H1 (cell line): ENCODE results near the gene CEP128. TPM values are rescaled to one million over a fixed set of nuclear protein-coding genes. Genes with fewer than 3 reads are reported as not detected.

ENCODE experiments used
- CTCF ChIA-PET: fragments of 300-600 bp; sonication (Branson Sonifier 250); formaldehyde crosslinking; loops from one replicate; lab custom pipeline; 2021; ENCODE audit not compliant: partially characterized antibody; lab: Charles Lee
- POLR2A ChIA-PET: fragments of 300-600 bp; sonication (Branson Sonifier 250); formaldehyde crosslinking; loops from one replicate; lab custom pipeline; 2021; ENCODE audit warnings: inconsistent platforms; ENCODE audit not compliant: partially characterized antibody; lab: Charles Lee
- DNase-seq, 2 experiments: peaks; one replicate each; pipeline versions ENCODE4 v3.0.0 to v3.0.0-alpha.2; 2010 to 2022; ENCODE audit warnings: low spot score in 2 of 2, low read depth in 1 of 2, mixed read lengths in 1 of 2
- FAIRE-seq: peaks from 2 replicates; lab custom pipeline; 2011; peaks lifted over from hg19 to GRCh38; lab: Jason Lieb, UNC
- H2AFZ ChIP-seq: 2 replicates; pipeline ENCODE4 v1.8.1; 2012; ENCODE audit warnings: low read length, inconsistent platforms
- H2AK5ac ChIP-seq: 2 replicates; pipeline ENCODE4 v1.6.1; 2013; ENCODE audit warnings: low read depth, low read length
- H2BK120ac ChIP-seq: replicated peaks from 2 replicates; pipeline ENCODE3; 2013; ENCODE audit warnings: low read depth, low read length, inconsistent platforms
- H2BK12ac ChIP-seq: 2 replicates; pipeline ENCODE4 v1.6.1; 2013; ENCODE audit warnings: low read depth, low read length
- H2BK15ac ChIP-seq: 2 replicates; pipeline ENCODE4 v1.6.1; 2013; ENCODE audit warnings: low read length
- H2BK20ac ChIP-seq: 2 replicates; pipeline ENCODE4 v1.6.1; 2013; ENCODE audit warnings: low read length
- H2BK5ac ChIP-seq: 2 replicates; pipeline ENCODE4 v1.6.1; 2013; ENCODE audit warnings: low read depth, low read length
- H3K14ac ChIP-seq: 2 replicates; pipeline ENCODE4 v1.6.1; 2013; ENCODE audit warnings: inconsistent platforms; ENCODE audit not compliant: insufficient read length
- H3K18ac ChIP-seq: 2 replicates; pipeline ENCODE4 v1.6.1; 2013; ENCODE audit warnings: low read length; ENCODE audit errors: extremely low read depth
- H3K23ac ChIP-seq: 2 replicates; pipeline ENCODE4 v1.6.1; 2013; ENCODE audit warnings: inconsistent platforms; ENCODE audit not compliant: insufficient read length
- H3K23me2 ChIP-seq: 2 replicates; pipeline ENCODE4 v1.6.1; 2013; ENCODE audit warnings: low read depth, low read length
- H3K27ac ChIP-seq: 2 replicates; pipeline ENCODE4 v1.6.1; 2011; ENCODE audit warnings: low read depth, low read length, inconsistent platforms
- H3K27me3 ChIP-seq, 4 experiments: replicated peaks in 1 of 4; 1 replicate in 1 of 4; 2 replicates in 3 of 4; pipeline versions ENCODE4 v1.6.1 to v1.8.1; 2011 to 2013; ENCODE audit warnings: low read length in 3 of 4, mild to moderate bottlenecking in 3 of 4, inconsistent platforms in 2 of 4, mixed read lengths in 2 of 4, moderate library complexity in 1 of 4; ENCODE audit not compliant: control insufficient read depth in 3 of 4, insufficient read depth in 3 of 4; ENCODE audit errors: extremely low read depth in 1 of 4
- H3K36me3 ChIP-seq, 4 experiments: 2 replicates each; pipeline versions ENCODE4 v1.6.1 to v1.8.1; 2011 to 2013; ENCODE audit warnings: mild to moderate bottlenecking in 4 of 4, low read length in 3 of 4, moderate library complexity in 2 of 4, control low read depth in 1 of 4, inconsistent platforms in 1 of 4; ENCODE audit not compliant: insufficient read depth in 4 of 4, control insufficient read depth in 2 of 4
- H3K4ac ChIP-seq: replicated peaks from 2 replicates; pipeline ENCODE3; 2013; ENCODE audit warnings: low read length, low read depth, mixed read lengths, inconsistent platforms; ENCODE audit not compliant: insufficient read length
- H3K4me1 ChIP-seq, 4 experiments: replicated peaks in 1 of 4; 1 replicate in 1 of 4; 2 replicates in 3 of 4; pipeline versions ENCODE4 v1.6.1 to v1.8.1; 2011 to 2013; ENCODE audit warnings: low read length in 3 of 4, inconsistent platforms in 2 of 4, mixed read lengths in 1 of 4; ENCODE audit not compliant: insufficient read depth in 4 of 4, control insufficient read depth in 3 of 4
- H3K4me2 ChIP-seq, 2 experiments: 2 replicates each; pipeline versions ENCODE4 v1.6.1 to v1.8.1; 2011 to 2013; ENCODE audit warnings: low read depth in 2 of 2, low read length in 2 of 2, control low read depth in 1 of 2, inconsistent platforms in 1 of 2, mild to moderate bottlenecking in 1 of 2; ENCODE audit not compliant: insufficient read depth in 1 of 2
- H3K4me3 ChIP-seq, 4 experiments: fragments of 200-600, 300-600 bp in 1 of 4; sonication (generic), shearing (Covaris generic), sonication (Bioruptor Twin) in 1 of 4; 2 replicates each; pipeline versions ENCODE4 v1.5.1 to v1.8.1; 2011 to 2016; ENCODE audit warnings: low read length in 4 of 4, low read depth in 3 of 4, control low read depth in 2 of 4, inconsistent platforms in 2 of 4, mild to moderate bottlenecking in 2 of 4, mixed read lengths in 1 of 4, moderate library complexity in 1 of 4; ENCODE audit not compliant: insufficient read depth in 2 of 4; ENCODE audit errors: extremely low read depth in 1 of 4
- H3K56ac ChIP-seq: replicated peaks from 2 replicates; pipeline ENCODE3; 2013; ENCODE audit warnings: low read depth, mild to moderate bottlenecking, mixed read lengths, low read length, inconsistent platforms; ENCODE audit not compliant: insufficient read length
- H3K79me1 ChIP-seq: 2 replicates; pipeline ENCODE4 v1.6.1; 2013; ENCODE audit warnings: low read depth, low read length, control low read depth
- H3K79me2 ChIP-seq, 2 experiments: 2 replicates each; pipeline versions ENCODE4 v1.6.1 to v1.8.1; 2012 to 2013; ENCODE audit warnings: low read length in 2 of 2, mild to moderate bottlenecking in 2 of 2, inconsistent platforms in 1 of 2; ENCODE audit not compliant: insufficient read depth in 2 of 2, control insufficient read depth in 1 of 2
- H3K9ac ChIP-seq, 4 experiments: replicated peaks in 1 of 4; 1 replicate in 1 of 4; 2 replicates in 3 of 4; pipeline versions ENCODE4 v1.6.1 to v1.8.1; 2011 to 2013; ENCODE audit warnings: low read depth in 3 of 4, low read length in 3 of 4, control low read depth in 2 of 4, mild to moderate bottlenecking in 2 of 4, moderate library complexity in 2 of 4, inconsistent platforms in 1 of 4; ENCODE audit errors: extremely low read depth in 1 of 4
- H3K9me3 ChIP-seq, 2 experiments: 2 replicates each; pipeline versions ENCODE4 v1.6.1 to v1.8.1; 2012 to 2013; ENCODE audit warnings: mild to moderate bottlenecking in 2 of 2, moderate library complexity in 2 of 2, control low read depth in 1 of 2, inconsistent platforms in 1 of 2, low read depth in 1 of 2, low read length in 1 of 2, mixed read lengths in 1 of 2; ENCODE audit not compliant: insufficient read depth in 2 of 2
- H4K20me1 ChIP-seq, 2 experiments: replicated peaks in 1 of 2; 2 replicates each; pipeline versions ENCODE3 to v1.8.1; 2011 to 2013; ENCODE audit warnings: inconsistent platforms in 2 of 2, low read length in 2 of 2, mild to moderate bottlenecking in 1 of 2; ENCODE audit not compliant: insufficient read depth in 2 of 2, control insufficient read depth in 1 of 2
- H4K5ac ChIP-seq: 2 replicates; pipeline ENCODE4 v1.6.1; 2013; ENCODE audit warnings: low read length, low read depth, mixed read lengths, inconsistent platforms; ENCODE audit not compliant: insufficient read length
- H4K8ac ChIP-seq: 2 replicates; pipeline ENCODE4 v1.8.0; 2013; ENCODE audit warnings: mild to moderate bottlenecking, moderate library complexity, low read length, inconsistent platforms; ENCODE audit not compliant: insufficient read depth; ENCODE audit errors: extremely low read depth
- H4K91ac ChIP-seq: replicated peaks from 2 replicates; pipeline ENCODE3; 2013; ENCODE audit warnings: low read length, mixed read lengths, inconsistent platforms; ENCODE audit not compliant: insufficient read length
- BACH1 ChIP-seq: IDR thresholded peaks from 2 replicates; pipeline ENCODE4 v1.6.1; 2012; ENCODE audit warnings: low read length, improper control_type of control experiment
- CEBPB ChIP-seq: IDR thresholded peaks from 2 replicates; pipeline ENCODE4 v1.6.1; 2012; ENCODE audit warnings: low read depth, low read length
- EGR1 ChIP-seq: IDR thresholded peaks from 2 replicates; pipeline ENCODE4 v1.6.1; 2011; ENCODE audit warnings: low read depth, low read length, borderline replicate concordance
- EP300 ChIP-seq, 2 experiments: IDR thresholded peaks; 1 replicate in 1 of 2; 2 replicates in 1 of 2; pipeline ENCODE4 v1.6.1; 2011 to 2012; ENCODE audit warnings: low read depth in 2 of 2, low read length in 2 of 2, mild to moderate bottlenecking in 2 of 2, borderline replicate concordance in 1 of 2, inconsistent platforms in 1 of 2, moderate library complexity in 1 of 2
- HDAC6 ChIP-seq: IDR thresholded peaks from one replicate; pipeline ENCODE4 v1.7.1; 2012; ENCODE audit warnings: low read depth, mild to moderate bottlenecking, inconsistent platforms, low read length, moderate library complexity
- KDM1A ChIP-seq: fragments of 200-600, 300-600 bp; sonication (generic); IDR thresholded peaks from 2 replicates; pipeline ENCODE4 v1.7.1; 2016; ENCODE audit warnings: mild to moderate bottlenecking, low read length, borderline replicate concordance
- KDM5A ChIP-seq: fragments of 200-600 bp; IDR thresholded peaks from 2 replicates; pipeline ENCODE4 v1.7.1; 2012; ENCODE audit warnings: mild to moderate bottlenecking, low read length, inconsistent platforms, mixed read lengths
- TAF1 ChIP-seq: IDR thresholded peaks from 2 replicates; pipeline ENCODE4 v1.6.1; 2011; ENCODE audit warnings: mild to moderate bottlenecking, low read depth, low read length
- WGBS, 2 experiments: shearing (Covaris generic) in 1 of 2; methylation state at CpG; one replicate each; pipeline versions ENCODE4 v1.1.6 to v1.1.7; 2013 to 2015; ENCODE audit warnings: low lambda C conversion rate in 2 of 2, mixed read lengths in 2 of 2, inconsistent platforms in 1 of 2, low coverage in 1 of 2, missing lambda C conversion rate in 1 of 2; ENCODE audit not compliant: insufficient replicate concordance in 2 of 2, insufficient coverage in 1 of 2, insufficient read length in 1 of 2; ENCODE audit errors: extremely low coverage in 1 of 2, missing lambda C conversion rate in 1 of 2; 5-methylcytosine and 5-hydroxymethylcytosine counted together
- polyA plus RNA-seq, 7 experiments: library from polyadenylated mRNA; depleted of rRNA in 3 of 7; stranded (reverse) in 5 of 7; unstranded in 2 of 7; fragments of >200 nt in 5 of 7; fragments of 200-250 nt in 2 of 7; gene quantifications; 1 replicate in 5 of 7; 2 replicates in 1 of 7; 4 replicates in 1 of 7; pipeline versions ENCODE4 v1.2.1 to v1.2.3, GENCODE V29; 2011 to 2013; ENCODE audit warnings: missing spikeins in 2 of 7, mixed read lengths in 2 of 7
- total RNA-seq: library from RNA; stranded (reverse); fragmentation: NEBNext Ultra II Directional; extraction: Animal tissue kit (Norgen Biotek cat#: 25700); gene quantifications from 2 replicates; pipeline ENCODE4 v1.2.1, GENCODE V29; 2021

The CEP128 gene
- total and polyA plus RNA-seq, 2 of the 8 experiments (the other 6 are each of a cell fraction or from before 2014, with no cell fraction given): 1.9 to 17.0 TPM

DNA sequence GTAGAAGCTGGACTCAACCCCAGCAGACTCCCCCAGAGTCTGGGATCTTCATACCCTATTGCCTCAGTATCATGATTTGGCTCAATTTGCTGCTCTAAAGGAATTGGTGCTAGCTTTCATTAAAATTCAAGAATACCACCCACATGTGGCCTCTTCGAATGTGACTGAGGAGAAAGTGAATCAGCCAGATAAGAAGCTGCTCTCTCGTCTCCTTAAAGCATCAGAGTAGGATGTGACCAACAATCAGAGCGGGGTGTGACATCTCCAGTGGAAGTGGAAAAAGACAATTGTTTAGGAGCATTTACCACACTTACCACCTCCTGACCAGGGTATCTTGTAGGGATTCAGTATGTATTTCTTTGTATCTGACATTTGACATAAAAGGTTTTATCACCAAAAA is 452.0 kb downstream of the CEP128 start:
- Histone ChIP-seq H3K27ac (no peak overlapping the region), H3K4me2 (no peak overlapping the region), H3K4ac (no peak overlapping the region), H4K8ac (no peak overlapping the region), H3K18ac (no peak overlapping the region), H4K20me1 (no peaks in the 10 kb centered on the region), H3K79me2 (no peaks in the 10 kb centered on the region), H2BK120ac (no peak overlapping the region), H4K91ac (no peak overlapping the region), H3K23me2 (no peaks in the 10 kb centered on the region), H3K36me3 (no peaks in the 10 kb centered on the region), H3K56ac (no peak overlapping the region), H3K27me3 (no peaks in the 10 kb centered on the region), H2BK15ac (no peak overlapping the region), H3K4me1 (peaks cover 0 to 2% (median 0%) of the 10 kb centered on the region in 4 experiments; a peak in 1 of 7 replicates), H3K4me3 (no peak overlapping the region), H3K9ac (no peak overlapping the region), H2AK5ac (no peak overlapping the region), H2BK20ac (no peak overlapping the region), H2BK12ac (no peak overlapping the region), H2AFZ (no peak overlapping the region), H4K5ac (no peak overlapping the region), H3K23ac (no peak overlapping the region), H2BK5ac (no peak overlapping the region), H3K14ac (no peak overlapping the region), H3K9me3 (no peaks in the 10 kb centered on the region), H3K79me1 (no peaks in the 10 kb centered on the region)
- no peak for DNase-seq
- TF ChIP-seq KDM1A: no peak
- no peak for TF ChIP-seq BACH1
- TF ChIP-seq CEBPB: no peak
- TF ChIP-seq TAF1: no peak
- no peak for TF ChIP-seq KDM5A
- TF ChIP-seq EGR1: no peak
- TF ChIP-seq EP300 (IDR thresholded peaks at IDR 0.05; ENCODE audit: borderline replicate concordance in 1 of 2, low read depth in 2 of 2, low read length in 2 of 2): no peak
- TF ChIP-seq HDAC6: no peak
- CTCF ChIA-PET: interaction anchor here (0.7 kb wide), 1 partner anchor 16 kb away, joined by 3 read pairs; no protein-coding TSS in a partner anchor
- POLR2A ChIA-PET: no interaction called here
- peak; percentile 39 for FAIRE-seq
- 75% methylated on average over 3 of the region's 3 CpGs; no CpG with 5 or more reads in 1 of the 2 experiments for WGBS, 2 experiments
